Activated CD4-positive, alpha-beta T cell treated with anti-CD3 and anti-CD28 coated beads for 1 hour (primary cell): Measurements from ENCODE around the gene TOMM34.

Experiments used
- DNase-seq: peaks from one replicate; pipeline ENCODE4 v3.0.0-alpha.2; 2020

The TOMM34 gene

DNA sequence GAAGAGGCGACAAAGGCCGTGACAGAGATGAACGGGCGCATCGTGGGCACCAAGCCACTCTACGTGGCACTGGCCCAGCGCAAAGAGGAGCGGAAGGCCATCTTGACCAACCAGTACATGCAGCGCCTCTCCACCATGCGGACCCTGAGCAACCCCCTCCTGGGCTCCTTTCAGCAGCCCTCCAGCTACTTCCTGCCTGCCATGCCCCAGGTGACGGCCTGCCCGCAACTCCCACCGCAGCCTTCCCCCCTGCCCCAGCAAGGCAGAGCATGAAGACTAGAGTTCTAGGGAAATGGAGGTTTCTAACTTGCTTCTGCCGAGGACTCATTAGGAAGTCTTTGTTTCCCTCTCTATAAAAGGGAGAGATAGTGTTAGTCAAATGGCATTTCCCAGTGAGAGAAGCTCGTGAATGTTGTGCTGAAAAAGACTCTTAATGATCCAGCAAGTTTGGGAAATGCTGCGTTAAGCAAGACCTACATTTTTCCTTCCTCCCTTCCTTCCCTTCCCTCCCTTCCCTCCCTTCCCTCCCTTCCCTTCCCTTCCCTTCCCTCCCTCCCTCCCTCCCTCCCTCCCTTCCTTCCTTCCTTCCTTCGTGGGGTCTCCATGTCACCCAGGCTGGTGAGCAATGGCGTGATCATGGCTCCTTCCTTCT lies 29.6 kb downstream of the TOMM34 start:
- no peak for DNase-seq

DNA sequence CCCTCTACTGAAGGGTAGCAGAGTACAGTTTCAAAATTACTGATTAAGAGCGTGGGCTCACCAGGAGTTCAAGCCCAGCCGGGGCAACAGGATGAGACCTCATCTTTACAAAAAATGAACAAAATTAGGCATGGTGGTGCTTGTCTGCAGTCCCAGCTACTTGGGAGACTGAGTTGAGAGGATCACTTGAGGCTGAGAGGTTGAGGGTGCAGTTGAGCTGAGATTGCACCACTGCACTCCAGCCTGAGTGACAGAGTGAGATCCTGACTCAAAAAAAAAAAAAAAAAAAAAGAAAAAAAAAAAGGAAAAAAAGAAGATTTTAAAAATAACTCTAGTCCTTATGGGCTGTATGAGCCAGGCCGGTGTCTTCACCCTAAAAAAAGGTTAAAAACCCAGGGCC lies 31.6 kb downstream of the TOMM34 start:
- DNase-seq = no peak

DNA sequence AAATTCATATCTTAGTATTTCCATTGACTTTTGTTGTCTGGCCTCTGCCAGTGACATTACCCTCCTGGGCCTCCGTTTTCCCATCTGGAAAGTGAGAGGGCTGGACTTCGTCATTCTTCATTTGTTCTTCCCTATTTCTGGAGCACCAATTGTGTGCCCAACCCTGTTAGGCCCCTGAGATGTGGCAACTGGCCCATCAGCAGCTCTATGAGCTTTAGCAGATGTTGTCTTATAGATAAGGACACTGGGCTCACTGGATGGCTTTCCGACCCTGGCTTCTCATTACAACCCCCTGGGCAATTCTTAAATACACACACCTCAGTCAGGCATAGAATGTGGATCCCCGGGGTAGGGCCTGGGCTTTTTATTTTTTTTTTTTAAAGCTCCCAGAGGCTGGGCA lies 35.7 kb downstream of the TOMM34 start:
- no peak for DNase-seq

DNA sequence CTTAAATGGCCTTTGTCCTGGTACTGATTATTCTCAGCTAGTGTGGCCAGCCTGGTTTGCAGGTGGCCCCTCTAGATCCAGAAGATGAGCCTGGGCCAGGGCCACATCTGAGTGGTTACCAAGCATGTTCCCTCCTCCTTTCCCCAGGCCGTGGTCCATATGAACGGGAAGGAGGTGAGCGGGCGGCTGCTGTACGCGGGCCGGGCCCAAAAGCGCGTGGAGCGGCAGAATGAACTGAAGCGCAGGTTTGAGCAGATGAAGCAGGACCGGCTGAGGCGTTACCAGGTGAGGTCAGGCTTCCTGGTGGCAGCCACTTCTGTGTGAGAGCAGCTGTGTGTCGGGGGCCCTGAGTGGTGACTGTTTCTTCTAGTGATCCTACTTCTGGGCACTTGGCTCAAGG lies 38.8 kb downstream of the TOMM34 start:
- no peak for DNase-seq

DNA sequence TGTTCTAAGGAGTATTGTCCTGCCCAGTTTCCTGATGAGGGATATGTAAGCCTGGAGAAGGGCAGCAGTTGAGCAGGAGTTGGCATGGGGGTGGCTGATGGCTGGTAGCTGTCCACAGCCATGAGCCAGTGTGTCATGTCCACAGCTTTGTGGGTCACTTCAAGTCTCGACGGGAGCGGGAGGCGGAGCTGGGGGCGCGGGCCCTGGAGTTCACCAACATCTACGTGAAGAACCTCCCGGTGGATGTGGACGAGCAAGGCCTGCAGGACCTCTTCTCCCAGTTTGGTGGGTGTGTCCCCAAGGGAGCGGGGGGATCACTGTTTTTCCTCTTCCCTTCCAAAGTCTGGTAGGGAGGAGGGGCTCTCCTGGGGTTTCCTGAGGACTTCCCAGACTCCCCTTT lies 41.4 kb downstream of the TOMM34 start:
- DNase-seq = no peak

DNA sequence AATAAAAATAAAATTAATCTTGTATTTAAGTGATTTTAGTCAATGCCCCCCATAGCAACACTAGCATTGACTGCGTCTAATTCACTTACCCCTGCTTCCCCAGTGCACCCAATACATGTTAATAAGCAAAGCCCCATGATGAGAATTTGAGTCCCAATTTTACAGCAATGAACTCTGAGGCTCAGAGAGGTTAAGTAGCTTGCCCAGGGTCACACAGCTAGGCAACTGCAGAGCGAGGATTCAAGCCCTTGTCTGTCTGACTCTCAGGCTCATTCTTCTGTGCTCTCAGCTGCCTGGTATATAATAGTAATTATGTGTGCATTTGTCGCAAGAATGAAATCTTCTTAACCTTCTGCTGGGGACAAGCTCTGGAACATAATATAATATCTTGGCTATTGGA lies 41.9 kb downstream of the TOMM34 start:
- DNase-seq = no peak

DNA sequence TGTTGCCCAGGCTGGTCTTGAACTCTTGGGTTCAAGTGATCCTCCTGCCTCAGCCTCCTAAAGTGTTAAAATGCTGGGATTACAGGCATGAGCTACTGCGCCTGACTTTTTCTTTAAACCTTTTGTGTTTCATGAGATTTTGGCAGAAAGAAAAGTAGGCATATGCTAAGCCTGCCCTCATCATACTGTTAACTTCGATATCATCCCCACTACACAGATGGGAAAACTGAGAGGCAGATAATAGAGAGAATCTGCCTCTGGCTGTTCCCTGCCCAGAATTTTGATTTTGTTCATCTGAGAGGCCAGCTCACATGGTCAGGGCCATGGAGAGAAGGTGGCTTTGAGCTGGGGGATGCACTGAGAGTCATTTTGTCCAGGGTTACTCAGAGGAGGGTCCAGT lies 42.8 kb downstream of the TOMM34 start:
- no peak for DNase-seq

DNA sequence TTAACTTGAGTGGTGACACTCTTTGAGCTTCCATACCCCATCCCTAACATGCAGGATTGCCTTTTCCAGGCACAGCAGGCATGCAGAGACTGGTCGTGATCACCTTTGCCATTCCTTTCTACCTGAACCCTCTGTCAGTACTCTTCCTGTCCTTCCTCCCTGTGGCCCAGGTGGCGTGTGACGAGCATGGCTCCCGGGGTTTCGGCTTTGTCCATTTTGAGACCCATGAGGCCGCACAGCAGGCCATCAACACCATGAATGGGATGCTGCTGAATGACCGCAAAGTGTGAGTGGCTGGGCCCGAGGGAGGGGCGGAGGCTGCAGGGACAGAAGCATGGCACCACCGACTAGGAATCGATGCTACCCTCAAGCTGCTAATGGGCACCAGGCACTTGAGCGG lies 43.6 kb downstream of the TOMM34 start:
- no peak for DNase-seq

DNA sequence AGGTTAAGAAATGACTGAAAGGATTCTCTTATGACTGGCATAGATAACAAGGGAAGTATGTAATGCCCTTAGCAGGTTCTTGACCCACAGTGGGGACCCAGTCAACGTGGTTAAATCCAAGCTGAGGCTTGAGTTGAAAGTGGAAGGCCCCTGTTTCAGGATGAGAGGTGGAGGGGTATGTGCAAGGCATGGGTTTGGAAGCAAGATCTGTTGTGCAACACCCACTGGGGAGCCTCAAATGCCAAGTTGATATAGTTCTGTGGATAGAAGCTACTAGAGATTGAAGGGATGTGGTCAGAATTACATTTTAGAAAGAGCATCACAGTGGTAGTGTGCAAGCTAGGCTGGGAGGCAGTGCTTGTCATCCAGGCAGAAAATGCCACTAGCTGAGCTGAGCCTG lies 45.3 kb downstream of the TOMM34 start:
- no peak for DNase-seq

DNA sequence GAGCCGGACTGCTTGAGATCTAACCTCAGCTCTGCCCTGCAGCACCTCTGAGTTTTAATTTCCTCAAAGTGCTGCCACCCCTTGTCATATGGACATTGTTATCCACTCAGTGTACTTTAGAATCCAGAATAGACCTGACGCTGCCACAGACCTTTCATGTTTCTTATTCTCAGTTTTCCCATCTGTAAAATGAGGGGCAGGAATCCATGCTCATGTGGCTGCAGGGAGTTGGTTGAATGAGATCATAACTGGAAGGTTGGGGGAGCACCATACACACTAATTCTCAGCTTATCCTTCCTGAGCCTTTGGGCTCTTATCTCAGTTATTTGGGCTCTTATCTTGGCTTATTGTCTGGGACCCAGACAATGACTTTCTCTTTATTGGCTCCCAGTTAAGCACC lies 48.0 kb downstream of the TOMM34 start:
- DNase-seq = no peak

DNA sequence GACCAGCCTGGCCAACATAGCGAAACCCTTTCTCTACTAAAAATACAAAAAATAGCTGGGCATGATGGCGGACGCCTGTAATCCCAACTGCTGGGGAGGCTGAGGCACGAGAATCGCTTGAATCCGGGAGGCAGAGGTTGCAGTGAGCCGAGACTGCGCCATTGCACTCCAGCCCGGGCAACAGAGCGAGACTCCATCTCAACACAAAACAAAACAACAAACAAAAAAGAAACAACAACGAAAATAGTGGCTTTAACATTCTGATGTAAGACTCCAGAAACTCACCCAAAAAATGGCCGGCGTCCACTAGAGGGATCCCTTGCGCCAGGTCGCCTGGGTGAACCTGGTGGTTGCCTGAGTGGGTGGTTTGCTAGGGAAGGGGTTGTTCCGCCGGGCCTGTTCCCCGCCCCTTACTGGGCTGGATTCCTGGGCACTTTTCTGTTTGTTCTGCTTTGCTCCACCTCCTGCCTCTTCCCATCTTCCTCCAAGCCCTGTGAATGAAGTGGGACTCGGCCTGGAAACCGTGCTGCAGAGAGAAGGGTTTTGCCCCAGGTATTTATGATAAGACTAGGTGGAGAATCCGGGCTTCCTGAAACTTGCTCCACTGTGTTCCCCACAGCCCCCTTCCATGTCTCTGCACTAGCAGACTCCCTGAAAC lies 48.8 kb downstream of the TOMM34 start:
- DNase-seq = peak; percentile 27

DNA sequence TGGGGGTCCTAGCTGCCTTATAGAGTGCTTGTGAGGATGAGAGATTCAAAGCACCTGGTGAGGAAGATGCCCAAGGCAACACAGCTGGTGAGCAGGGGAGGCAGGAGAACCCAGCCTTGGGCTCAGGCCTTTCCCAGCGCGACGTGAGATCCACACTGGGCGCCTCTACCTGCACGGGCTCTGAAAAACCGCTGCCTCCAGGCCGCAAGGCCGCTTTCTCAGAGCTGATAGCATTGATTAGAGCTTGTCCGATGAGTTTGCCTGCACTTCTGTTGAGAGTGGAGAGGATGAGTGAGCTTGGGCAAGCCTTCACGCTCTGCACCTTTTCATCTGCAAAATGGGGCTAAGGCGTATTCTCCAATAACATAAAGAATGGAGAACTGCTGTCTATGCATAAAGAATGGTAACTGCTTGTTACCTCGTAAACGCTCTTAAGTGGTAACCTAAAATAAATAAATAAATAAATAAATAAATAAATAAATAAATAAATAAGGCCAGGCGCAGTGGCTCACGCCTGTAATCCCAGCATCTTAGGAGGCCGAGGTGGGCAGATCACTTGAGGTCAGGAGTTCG lies 49.4 kb downstream of the TOMM34 start:
- DNase-seq = no peak

DNA sequence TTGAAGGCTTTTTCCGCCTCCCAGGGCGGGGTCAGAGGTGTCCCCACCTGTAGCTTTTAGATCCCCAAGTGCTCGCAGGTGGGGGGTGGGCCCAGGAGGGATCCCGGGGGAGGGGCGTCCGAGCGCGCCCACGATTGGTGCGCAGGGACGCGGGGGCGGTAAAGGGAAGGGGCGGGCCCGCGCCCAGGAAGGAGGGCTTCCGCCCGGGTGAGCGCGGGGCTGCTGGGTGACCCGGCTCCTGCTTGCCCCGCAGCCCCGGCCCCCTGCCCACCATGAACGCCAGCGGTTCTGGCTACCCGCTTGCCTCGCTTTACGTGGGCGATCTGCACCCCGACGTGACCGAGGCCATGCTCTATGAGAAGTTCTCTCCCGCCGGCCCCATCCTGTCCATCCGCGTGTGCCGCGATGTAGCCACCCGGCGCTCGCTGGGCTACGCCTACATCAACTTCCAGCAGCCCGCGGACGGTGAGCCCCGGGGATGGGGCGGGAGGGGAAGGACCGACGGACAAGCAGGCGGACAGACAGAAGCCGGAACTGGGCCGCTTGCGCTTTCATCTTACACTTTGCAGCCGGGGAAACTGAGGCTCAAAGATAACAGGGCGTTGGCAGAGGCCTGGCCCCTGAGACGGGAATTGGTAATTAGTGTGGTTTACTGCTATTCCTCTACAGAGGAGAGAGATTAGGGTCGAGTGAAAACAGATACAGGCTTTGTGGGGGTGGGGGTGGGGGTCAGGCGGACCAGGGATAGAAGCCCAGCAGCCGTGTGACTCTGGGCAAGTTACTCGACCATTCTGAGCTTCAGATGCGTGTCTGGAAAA lies 50.1 kb downstream of the TOMM34 start, which contains the start of gene PABPC1L:
TSS of gene PABPC1L (plus strand) at position 189 of the 818 bp plus-strand sequence. CDS start at position 273, 84 bp downstream.
- DNase-seq = peak; percentile 67

DNA sequence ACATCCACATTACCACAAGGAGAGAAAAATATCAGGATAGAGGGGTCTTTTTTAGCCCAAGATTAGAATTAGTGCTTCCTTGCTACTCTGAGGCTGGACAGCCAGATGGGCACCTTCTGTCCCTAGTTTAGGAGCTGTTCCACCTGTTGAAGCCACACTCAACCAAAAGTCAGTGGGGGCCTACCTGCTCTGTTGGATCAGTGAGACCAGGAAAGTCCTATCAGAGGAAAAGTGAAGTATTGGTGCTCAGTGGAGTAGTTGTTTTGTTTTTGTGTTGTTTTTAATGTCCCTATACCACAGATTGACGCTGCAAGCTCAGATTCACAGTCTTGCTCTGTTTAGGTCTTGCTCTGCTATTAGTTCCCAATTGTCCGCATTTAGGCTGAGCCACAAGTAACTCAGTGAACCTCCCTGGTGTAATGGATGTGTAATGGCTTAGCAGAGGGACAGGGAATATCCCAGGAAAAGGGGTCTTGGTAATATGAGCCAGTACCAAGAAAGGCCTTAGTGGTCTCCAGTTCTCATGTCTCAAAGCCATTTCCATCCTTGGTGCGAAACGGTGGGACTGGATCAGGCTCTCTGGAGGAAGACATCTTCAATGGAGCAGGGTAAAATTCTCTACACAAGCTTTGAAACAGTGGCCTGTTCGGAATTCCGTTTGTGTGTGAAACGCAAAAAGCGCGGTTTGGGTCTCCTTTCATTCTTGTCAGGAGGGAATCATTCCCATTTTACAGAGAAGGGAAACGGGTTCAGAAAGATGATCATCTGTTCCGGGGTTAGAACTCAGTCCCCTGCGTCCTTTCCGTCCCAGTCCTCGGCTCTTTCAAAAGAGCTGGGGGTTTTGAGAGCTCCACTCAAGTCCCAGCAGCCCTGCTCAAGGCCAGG lies 51.0 kb downstream of the TOMM34 start:
- no peak for DNase-seq

DNA sequence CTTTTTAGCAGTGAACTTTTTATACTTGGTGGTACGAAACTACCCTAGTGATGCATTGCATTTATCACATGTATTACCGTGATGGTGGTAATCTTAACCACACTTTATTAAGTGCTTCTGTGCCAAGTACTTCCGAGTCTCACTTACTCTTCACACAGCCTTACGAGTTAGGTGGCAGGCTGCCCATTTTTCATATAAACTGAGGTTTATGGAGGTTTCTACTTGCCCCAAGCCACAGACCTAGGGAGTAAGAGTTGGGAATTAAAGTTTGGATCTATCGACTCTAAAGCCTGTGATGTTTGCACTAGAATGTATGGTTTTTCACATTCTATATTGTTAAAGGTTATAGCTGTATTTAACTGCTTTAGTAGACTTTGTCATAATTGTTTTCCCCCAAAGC lies 55.8 kb downstream of the TOMM34 start:
- DNase-seq = no peak

DNA sequence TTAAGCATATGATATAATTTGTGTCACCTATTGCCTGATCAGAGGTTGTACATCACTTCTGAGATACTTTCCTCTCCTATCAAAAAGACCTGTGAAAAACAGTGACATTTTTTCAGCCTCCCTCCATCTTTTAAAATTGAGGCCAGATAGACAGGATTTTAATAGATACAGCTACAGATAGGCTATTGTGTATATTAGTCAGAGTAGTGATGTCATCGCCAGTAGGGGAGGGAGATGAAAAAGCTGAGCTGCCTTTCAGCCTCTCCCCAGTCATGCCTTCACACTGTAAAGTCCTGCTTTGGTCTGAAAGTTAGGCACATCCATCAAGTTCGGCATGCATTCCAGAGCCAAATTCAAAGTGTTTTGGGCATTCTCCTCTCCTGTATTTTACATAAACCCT lies 58.2 kb downstream of the TOMM34 start:
- no peak for DNase-seq

DNA sequence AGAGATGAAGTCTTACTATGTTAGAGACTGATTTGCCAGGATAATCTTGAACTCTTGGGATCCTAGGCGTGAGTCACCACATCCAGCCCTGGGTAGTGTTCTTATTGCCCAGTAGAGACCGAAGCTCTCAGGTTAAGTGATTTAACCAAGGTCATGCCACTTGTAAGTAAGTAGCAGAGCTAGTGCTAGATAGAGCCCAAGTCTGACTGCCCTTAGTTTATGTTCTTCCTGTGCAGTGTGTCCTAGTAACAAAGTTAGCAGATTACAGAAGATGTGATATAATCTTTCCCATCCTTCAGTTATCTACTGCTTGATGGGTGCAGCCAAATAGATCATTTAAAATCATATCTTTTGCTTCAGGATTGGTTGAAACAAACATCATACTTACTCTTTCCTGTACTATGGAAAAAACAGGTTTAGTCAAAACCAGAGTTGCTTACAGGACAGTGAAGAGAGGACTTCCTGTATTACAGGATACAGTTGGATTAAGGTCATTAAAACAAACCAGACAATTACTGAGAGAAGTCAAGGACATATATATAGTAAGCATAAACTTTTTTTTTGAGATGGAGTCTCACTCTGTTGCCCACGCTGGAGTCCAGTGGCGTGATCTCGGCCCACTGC lies 59.9 kb downstream of the TOMM34 start:
- no peak for DNase-seq

DNA sequence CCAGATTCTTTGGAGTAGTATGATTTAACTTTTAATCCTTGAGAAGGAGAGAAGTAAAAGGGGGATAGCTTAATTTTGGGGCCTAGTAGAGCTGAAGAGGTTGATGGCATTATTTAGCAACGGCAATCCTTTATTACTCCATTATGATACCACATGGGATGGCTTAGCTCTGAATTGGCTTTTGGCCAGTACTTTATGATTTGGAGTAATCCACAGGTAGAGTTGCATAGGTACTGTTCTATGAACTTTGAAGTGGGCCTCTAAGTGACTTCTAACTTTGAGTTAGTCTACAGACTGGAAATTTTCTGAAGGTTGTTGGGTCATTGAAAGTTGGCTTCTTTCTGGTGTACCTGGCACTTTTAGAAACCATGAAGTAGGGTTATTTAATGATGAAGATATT lies 63.1 kb downstream of the TOMM34 start:
- no peak for DNase-seq

DNA sequence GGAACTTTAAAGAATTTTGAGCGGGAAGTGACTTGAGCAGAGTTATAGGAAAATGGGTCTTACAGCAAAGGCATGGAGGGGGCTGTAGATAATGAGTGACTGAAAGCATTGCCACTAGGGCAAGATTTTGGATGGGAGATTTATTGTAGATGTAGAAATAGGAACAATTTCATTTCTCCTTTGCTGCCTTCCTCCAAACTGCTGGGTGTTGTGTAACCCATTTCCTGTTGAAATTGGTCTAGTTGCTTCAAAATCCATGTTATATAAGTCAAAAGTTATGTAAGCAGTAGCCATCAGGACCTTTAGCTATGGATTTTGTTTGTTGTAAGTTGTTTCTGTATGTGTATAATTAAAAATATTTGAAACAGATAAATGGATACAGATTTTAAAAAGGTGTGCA lies 63.6 kb downstream of the TOMM34 start:
- DNase-seq = no peak

DNA sequence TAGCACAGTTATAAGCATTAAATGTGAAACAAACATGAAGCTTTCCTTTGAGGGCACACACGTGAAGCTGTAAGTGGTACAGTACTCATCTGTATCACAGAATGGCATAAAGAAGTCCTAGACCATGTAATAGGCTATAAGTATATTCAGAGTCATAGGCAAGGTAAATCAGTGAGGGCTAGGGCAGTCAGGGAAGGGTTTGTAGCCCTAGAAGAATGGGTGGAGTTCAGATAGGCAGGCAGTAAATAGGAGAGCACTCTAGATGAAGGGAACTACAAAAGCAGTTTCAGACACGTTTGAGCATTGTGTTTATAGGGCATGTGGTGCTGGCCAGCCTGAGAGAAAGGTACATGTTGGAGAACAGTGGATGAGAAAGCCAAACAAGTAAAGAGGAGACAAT lies 65.2 kb downstream of the TOMM34 start:
- DNase-seq = no peak
